CD4-positive, alpha-beta T cell (primary cell): ENCODE data around the gene SLC6A18. TPM values are rescaled to one million over a fixed set of nuclear protein-coding genes. Genes with fewer than 3 reads are reported as not detected.

Experiments used
- ATAC-seq: fragments of 200-7000 bp; cut with Tn5 transposase; one replicate; pipeline ENCODE4 v1.10.0; 2022; ENCODE audit warnings: mild to moderate bottlenecking; ENCODE audit not compliant: poor library complexity
- CTCF ChIA-PET: fragments of 350-600 bp; sonication (Branson Sonifier 250); formaldehyde crosslinking; loops from one replicate; lab custom pipeline; 2021; ENCODE audit warnings: antibody characterized with exemption, inconsistent platforms; lab: Charles Lee
- POLR2A ChIA-PET: fragments of 350-600 bp; sonication (Branson Sonifier 250); formaldehyde crosslinking; loops from one replicate; lab custom pipeline; 2021; ENCODE audit warnings: antibody characterized with exemption, inconsistent platforms; lab: Charles Lee
- DNase-seq, 14 experiments: peaks; one replicate each; pipeline ENCODE4 v3.0.0-alpha.2; 2013 to 2020; ENCODE audit warnings: mixed read lengths in 2 of 14
- H3K27ac ChIP-seq, 2 donors: one replicate each; pipeline versions ENCODE4 v1.5.1 to v1.7.0; 2013; ENCODE audit warnings: low read length in 2 of 2, low read depth in 1 of 2, mild to moderate bottlenecking in 1 of 2
- H3K27me3 ChIP-seq, 2 experiments: 1 replicate in 1 of 2; 2 replicates in 1 of 2; pipeline versions ENCODE4 v1.6.1 to v1.7.0; 2013; ENCODE audit warnings: low read length in 2 of 2, control low read depth in 1 of 2, mild to moderate bottlenecking in 1 of 2, moderate library complexity in 1 of 2; ENCODE audit not compliant: insufficient read depth in 2 of 2, control insufficient read depth in 1 of 2
- H3K36me3 ChIP-seq: one replicate; pipeline ENCODE4 v1.6.1; 2013; ENCODE audit warnings: low read length, control low read depth; ENCODE audit not compliant: insufficient read depth
- H3K4me1 ChIP-seq: one replicate; pipeline ENCODE4 v1.6.1; 2013; ENCODE audit warnings: low read length, control low read depth; ENCODE audit not compliant: insufficient read depth
- H3K4me3 ChIP-seq: one replicate; pipeline ENCODE4 v1.5.1; 2013; ENCODE audit warnings: mild to moderate bottlenecking, low read length, moderate library complexity
- H3K9me3 ChIP-seq, 2 experiments: 1 replicate in 1 of 2; 2 replicates in 1 of 2; pipeline versions ENCODE4 v1.6.1 to v1.7.0; 2013; ENCODE audit warnings: low read length in 2 of 2, mild to moderate bottlenecking in 2 of 2, control low read depth in 1 of 2, moderate library complexity in 1 of 2; ENCODE audit not compliant: control insufficient read depth in 1 of 2, insufficient read depth in 1 of 2
- H3K27ac Mint-ChIP-seq: one replicate; pipeline ENCODE4 v1.8.0; 2020; ENCODE audit warnings: mixed read lengths
- H3K27me3 Mint-ChIP-seq: one replicate; pipeline ENCODE4 v1.8.0; 2021; ENCODE audit warnings: mixed read lengths
- H3K36me3 Mint-ChIP-seq: one replicate; pipeline ENCODE4 v1.8.0; 2021; ENCODE audit warnings: low read depth, mixed read lengths
- H3K4me1 Mint-ChIP-seq: one replicate; pipeline ENCODE4 v1.8.0; 2021; ENCODE audit warnings: low read depth, mixed read lengths
- H3K4me3 Mint-ChIP-seq: one replicate; pipeline ENCODE4 v1.8.0; 2020; ENCODE audit warnings: mild to moderate bottlenecking, mixed read lengths
- H3K9me3 Mint-ChIP-seq: one replicate; pipeline ENCODE4 v1.8.0; 2020; ENCODE audit warnings: mixed read lengths
- CTCF ChIP-seq: fragments of 200-600 bp; IDR thresholded peaks from one replicate; pipeline ENCODE4 v1.8.0; 2022; ENCODE audit warnings: antibody characterized with exemption, mild to moderate bottlenecking
- intact Hi-C, 2 experiments: fragments of 100-400 bp; cut with DNase I in 1 of 2; cut with micrococcal nuclease in 1 of 2; formaldehyde crosslinking; loops; one replicate each; pipeline versions ENCODE4 v1.15.1 to v1.9.0; 2023 to 2025; cut with DNase I, micrococcal nuclease
- total RNA-seq, 174 experiments: library from RNA in 2 of 174; stranded (reverse) in 2 of 174; gene quantifications; one replicate each; pipeline ENCODE4 v1.2.3 and lab custom pipeline; 2021 to 2026

Gene SLC6A18
- total RNA-seq, 2 experiments from 2014 or later, result not detected

- no peaks in the 10 kb centered on the region for H3K9me3 Mint-ChIP-seq
- no peaks in the 10 kb centered on the region for H3K36me3 ChIP-seq
- ChIA-PET POLR2A (no interaction called here), CTCF (no interaction called here)
- DNase-seq, result no peak
- no peaks in the 10 kb centered on the region for H3K4me1 ChIP-seq
- H3K27me3 ChIP-seq, result peaks cover 0 to 3% of the 10 kb centered on the region in 2 experiments
- no peak for ATAC-seq
- H3K4me3 ChIP-seq, result no peak overlapping the region
- H3K27ac Mint-ChIP-seq, result no peak overlapping the region
- H3K4me3 Mint-ChIP-seq, result no peak overlapping the region
- H3K36me3 Mint-ChIP-seq, result no peaks in the 10 kb centered on the region
- intact Hi-C loops, result loop anchor here in 1 of 2 experiments (10.0 kb wide), 1 partner anchor 216 kb away; no protein-coding TSS in a partner anchor
- peaks cover 0 to 14% of the 10 kb centered on the region in 2 experiments for H3K9me3 ChIP-seq
- H3K4me1 Mint-ChIP-seq, result no peaks in the 10 kb centered on the region
- no peak for TF ChIP-seq CTCF
- H3K27ac ChIP-seq, result no peak overlapping the region
- peaks cover 7% of the 10 kb centered on the region for H3K27me3 Mint-ChIP-seq
Observed at GRCh38 chr5:1199340-1199648, 25.9 kb upstream of the SLC6A18 start.

DNA sequence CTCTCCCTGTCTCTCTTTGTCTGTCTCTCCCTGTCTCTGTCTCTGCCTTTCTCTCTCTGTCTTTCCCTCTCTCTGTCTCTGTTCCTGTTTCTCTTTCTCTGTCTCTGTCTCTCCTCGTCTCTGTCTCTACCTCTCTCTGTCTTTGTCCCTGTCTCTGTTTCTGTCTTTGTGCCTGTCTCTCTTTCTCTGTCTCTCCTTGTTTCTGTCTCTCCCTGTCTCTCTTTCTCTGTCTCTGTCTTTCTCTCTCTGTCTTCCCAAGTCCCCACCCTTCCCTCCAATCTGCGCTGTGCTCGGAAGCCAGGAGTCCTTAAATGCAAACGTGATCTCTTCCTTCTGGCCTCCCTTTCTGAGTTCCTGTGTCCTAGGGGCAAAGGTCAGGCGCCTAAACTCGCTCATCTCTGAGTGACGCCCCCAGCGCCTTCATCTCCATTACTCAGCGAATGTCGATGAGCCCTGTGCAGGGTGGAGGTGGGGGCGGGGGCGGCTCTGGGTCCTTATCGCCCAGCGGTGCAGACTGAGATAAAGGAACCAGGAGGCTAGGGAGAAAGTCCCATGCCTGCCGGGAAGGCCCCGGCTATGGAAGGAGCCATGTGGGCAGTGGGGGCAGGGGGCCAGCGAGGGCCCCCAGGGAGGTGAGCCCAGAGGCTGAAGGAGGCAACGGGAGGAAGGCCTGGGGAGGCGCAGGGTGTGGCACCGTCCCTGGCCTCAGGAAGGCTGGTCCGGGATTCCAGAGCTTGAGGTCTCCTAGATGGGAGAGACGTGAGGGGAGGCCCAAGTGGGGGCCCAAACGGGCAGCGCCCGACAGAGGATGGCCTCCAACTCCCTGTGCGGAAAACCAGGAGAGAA is 25.3 kb upstream of the SLC6A18 start:
- CTCF ChIA-PET, result no interaction called here
- Histone ChIP-seq H3K36me3 (no peaks in the 10 kb centered on the region), H3K9me3 (peaks cover 0 to 14% of the 10 kb centered on the region in 2 experiments), H3K27ac (no peak overlapping the region), H3K4me3 (no peak overlapping the region), H3K4me1 (no peaks in the 10 kb centered on the region), H3K27me3 (peaks cover 0 to 3% of the 10 kb centered on the region in 2 experiments)
- peaks cover 7% of the 10 kb centered on the region for H3K27me3 Mint-ChIP-seq
- H3K36me3 Mint-ChIP-seq, result no peaks in the 10 kb centered on the region
- intact Hi-C loops, result loop anchor here in 1 of 2 experiments (10.0 kb wide), 1 partner anchor 215 kb away; no protein-coding TSS in a partner anchor
- ATAC-seq (no peak), DNase-seq (peak in 1 of 14 experiments; percentile 17)
- H3K4me1 Mint-ChIP-seq, result no peaks in the 10 kb centered on the region
- no peak overlapping the region for H3K27ac Mint-ChIP-seq
- POLR2A ChIA-PET, result no interaction called here
- no peak overlapping the region for H3K4me3 Mint-ChIP-seq
- TF ChIP-seq CTCF, result no peak
- H3K9me3 Mint-ChIP-seq, result no peaks in the 10 kb centered on the region

DNA sequence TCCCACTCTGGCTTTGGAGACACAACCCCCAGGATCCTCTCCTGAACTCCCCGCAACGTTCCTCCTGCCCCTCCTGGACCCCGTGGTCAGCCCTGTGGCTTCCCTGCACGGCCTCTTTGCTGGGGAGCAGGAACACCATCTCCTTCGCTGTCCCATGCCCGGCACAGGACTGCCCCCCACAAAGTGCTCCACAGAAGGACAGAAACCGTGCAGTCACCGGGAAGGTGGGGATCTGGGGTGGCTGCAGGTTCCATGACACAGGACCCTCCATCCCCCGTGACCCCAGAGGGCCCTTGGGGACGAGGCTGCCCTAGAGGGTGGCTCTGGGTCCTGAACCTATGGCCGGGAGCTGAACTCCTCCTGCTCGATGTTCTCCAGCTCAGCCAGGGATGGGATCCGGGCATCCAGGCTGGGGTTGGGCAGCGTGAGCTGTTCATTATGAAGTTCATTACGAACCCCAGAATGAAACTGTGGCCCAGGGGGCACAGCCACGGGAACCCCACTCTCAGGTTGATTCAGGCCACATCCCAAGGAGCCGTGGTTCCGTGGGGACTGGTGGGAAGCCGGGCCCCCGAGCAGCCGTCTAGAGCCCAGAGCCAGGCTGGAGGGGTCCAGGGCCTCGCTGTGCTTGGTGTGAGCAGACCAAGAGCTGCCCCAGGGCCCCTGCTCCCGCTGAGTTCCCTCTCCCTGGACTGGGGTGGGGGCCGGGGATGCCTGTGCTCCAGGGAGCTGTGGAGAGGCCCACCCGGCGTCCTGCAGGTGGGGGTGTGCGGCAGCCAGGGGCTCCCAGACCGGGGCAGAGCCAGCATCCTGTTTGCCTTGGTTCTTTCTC is 24.5 kb upstream of the SLC6A18 start:
- no peaks in the 10 kb centered on the region for H3K4me1 Mint-ChIP-seq
- ChIA-PET CTCF (no interaction called here), POLR2A (no interaction called here)
- intact Hi-C loops, result no loop called here
- no peaks in the 10 kb centered on the region for H3K36me3 Mint-ChIP-seq
- Histone ChIP-seq H3K9me3 (peaks cover 0 to 14% of the 10 kb centered on the region in 2 experiments), H3K27ac (no peak overlapping the region), H3K4me3 (no peak overlapping the region), H3K27me3 (no peaks in the 10 kb centered on the region), H3K4me1 (no peaks in the 10 kb centered on the region), H3K36me3 (no peaks in the 10 kb centered on the region)
- no peaks in the 10 kb centered on the region for H3K9me3 Mint-ChIP-seq
- no peak overlapping the region for H3K4me3 Mint-ChIP-seq
- no peak for DNase-seq
- no peak for TF ChIP-seq CTCF
- no peak overlapping the region for H3K27ac Mint-ChIP-seq
- H3K27me3 Mint-ChIP-seq, result peaks cover 7% of the 10 kb centered on the region
- ATAC-seq, result no peak
